OCI-LY3 (cell line): Measurements from ENCODE around the gene MYLK.

Experiments
- EZH2phosphoT487 ChIP-seq: fragments of 200-600 bp; shearing (Covaris generic); IDR thresholded peaks from 2 replicates; pipeline ENCODE4 v1.6.1; 2018; ENCODE audit warnings: antibody characterized with exemption, mixed run types, low read depth
- TF ChIP-seq, protein P1 (sequence below): fragments of 200-600, 300-600 bp; sonication (generic); IDR thresholded peaks from 2 replicates; pipeline ENCODE4 v1.5.1; 2014; ENCODE audit warnings: antibody characterized with exemption, low read length, low read depth

DNA sequence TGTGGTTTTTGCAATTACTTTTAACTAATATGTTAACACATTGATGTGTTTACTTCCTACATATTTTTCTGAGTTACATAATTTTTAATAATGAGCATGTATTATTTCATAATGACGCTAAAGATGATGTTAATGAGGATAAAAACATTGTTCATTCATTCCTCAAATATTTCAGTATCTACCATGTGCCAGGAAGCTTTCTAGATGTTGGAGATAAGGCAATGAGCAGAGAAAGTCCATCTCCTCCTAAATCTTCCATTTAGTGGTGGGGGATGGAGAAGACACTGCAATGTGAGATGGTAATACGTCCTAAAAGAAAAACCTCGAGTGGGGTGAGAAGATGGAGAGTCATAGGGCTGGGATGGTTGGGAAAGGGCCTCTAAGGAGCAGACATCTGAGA is 132.7 kb downstream of the MYLK start:
- TF ChIP-seq, protein P1, sequence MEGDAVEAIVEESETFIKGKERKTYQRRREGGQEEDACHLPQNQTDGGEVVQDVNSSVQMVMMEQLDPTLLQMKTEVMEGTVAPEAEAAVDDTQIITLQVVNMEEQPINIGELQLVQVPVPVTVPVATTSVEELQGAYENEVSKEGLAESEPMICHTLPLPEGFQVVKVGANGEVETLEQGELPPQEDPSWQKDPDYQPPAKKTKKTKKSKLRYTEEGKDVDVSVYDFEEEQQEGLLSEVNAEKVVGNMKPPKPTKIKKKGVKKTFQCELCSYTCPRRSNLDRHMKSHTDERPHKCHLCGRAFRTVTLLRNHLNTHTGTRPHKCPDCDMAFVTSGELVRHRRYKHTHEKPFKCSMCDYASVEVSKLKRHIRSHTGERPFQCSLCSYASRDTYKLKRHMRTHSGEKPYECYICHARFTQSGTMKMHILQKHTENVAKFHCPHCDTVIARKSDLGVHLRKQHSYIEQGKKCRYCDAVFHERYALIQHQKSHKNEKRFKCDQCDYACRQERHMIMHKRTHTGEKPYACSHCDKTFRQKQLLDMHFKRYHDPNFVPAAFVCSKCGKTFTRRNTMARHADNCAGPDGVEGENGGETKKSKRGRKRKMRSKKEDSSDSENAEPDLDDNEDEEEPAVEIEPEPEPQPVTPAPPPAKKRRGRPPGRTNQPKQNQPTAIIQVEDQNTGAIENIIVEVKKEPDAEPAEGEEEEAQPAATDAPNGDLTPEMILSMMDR, result no peak
- no peak for TF ChIP-seq EZH2phosphoT487
